T-helper 1 cell treated with Interleukin-12 subunit alpha and Interleukin-12 subunit beta and Interleukin-4 antibody, amounts not matched to agents 30 ng/mL and 1 ng/mL, for 36 hours (primary cell): ENCODE measurements around the gene PRCC. TPM values are rescaled to one million over a fixed set of nuclear protein-coding genes. Genes with fewer than 3 reads are reported as not detected.

Source experiments
- intact Hi-C: fragments of 100-400 bp; cut with micrococcal nuclease; formaldehyde crosslinking; loops from one replicate; pipeline ENCODE4 v1.15.1; 2024
- total RNA-seq: library from RNA; stranded (reverse); gene quantifications from 2 replicates; pipeline ENCODE4 v1.2.3, GENCODE V29; 2022

The PRCC gene
- total RNA-seq, 1 donor from 2014 or later = 90.1 TPM

GRCh38 chr1:156809711-156810366 lies 42.5 kb downstream of the PRCC start:
- intact Hi-C loops = loop anchor here (10.0 kb wide), 1 partner anchor 325 kb away; the partner anchor contains the start of gene ETV3

GRCh38 chr1:156811168-156811567 lies 43.8 kb downstream of the PRCC start:
- intact Hi-C loops = loop anchor here (10.0 kb wide), 1 partner anchor 324 kb away; the partner anchor contains the start of gene ETV3

- intact Hi-C loops = loop anchor here (10.0 kb wide), 1 partner anchor 322 kb away; the partner anchor contains the start of gene ETV3
These were observed 45.1 kb downstream of the PRCC start for GRCh38 chr1:156812293-156812990.

GRCh38 chr1:156813298-156813697 lies 46.0 kb downstream of the PRCC start:
- intact Hi-C loops = loop anchor here (1.0 to 10.0 kb wide), 2 partner anchors 16 to 322 kb away; partner anchors contain the start of gene ETV3

- intact Hi-C loops = loop anchor here (1.0 to 10.0 kb wide), 2 partner anchors 17 to 321 kb away; partner anchors contain the start of gene ETV3
These were observed 46.6 kb downstream of the PRCC start for GRCh38 chr1:156813750-156814570.

- intact Hi-C loops = loop anchor here (10.0 kb wide), 1 partner anchor 320 kb away; the partner anchor contains the start of gene ETV3
These were observed 47.4 kb downstream of the PRCC start for GRCh38 chr1:156814571-156815260.

- intact Hi-C loops = loop anchor here (10.0 kb wide), 1 partner anchor 319 kb away; the partner anchor contains the start of gene ETV3
These were observed 48.0 kb downstream of the PRCC start for GRCh38 chr1:156815307-156815826.

- intact Hi-C loops = loop anchor here (1.0 to 10.0 kb wide), 9 partner anchors 9 to 319 kb away; partner anchors contain the start of genes ETV3, ISG20L2, METTL25B and MRPL24
These were observed 48.7 kb downstream of the PRCC start for GRCh38 chr1:156815961-156816422.

GRCh38 chr1:156816561-156817328 lies 49.4 kb downstream of the PRCC start, which contains the start of gene SH2D2A:
Gene SH2D2A, minus strand, starts transcription at chr1:156816848. Its CDS starts 140 bp downstream, at chr1:156816708.
- intact Hi-C loops = loop anchor here (1.0 to 10.0 kb wide), 9 partner anchors 9 to 318 kb away; partner anchors contain the start of genes ETV3, ISG20L2, METTL25B and MRPL24

GRCh38 chr1:156821801-156822200 lies 54.5 kb downstream of the PRCC start:
- intact Hi-C loops = no loop called here

- intact Hi-C loops = no loop called here
These were observed 55.3 kb downstream of the PRCC start for GRCh38 chr1:156822680-156823079.

GRCh38 chr1:156823210-156823790 lies 56.0 kb downstream of the PRCC start:
- intact Hi-C loops = no loop called here

GRCh38 chr1:156826630-156827029 lies 59.3 kb downstream of the PRCC start:
- intact Hi-C loops = no loop called here

- intact Hi-C loops = no loop called here
These were observed 61.2 kb downstream of the PRCC start for GRCh38 chr1:156828400-156829124.

GRCh38 chr1:156832434-156832833 lies 65.1 kb downstream of the PRCC start:
- intact Hi-C loops = no loop called here

GRCh38 chr1:156833603-156834002 lies 66.3 kb downstream of the PRCC start:
- intact Hi-C loops = loop anchor here (2.0 kb wide), 1 partner anchor 15 kb away; no protein-coding TSS in a partner anchor

GRCh38 chr1:156834322-156834721 lies 67.0 kb downstream of the PRCC start:
- intact Hi-C loops = loop anchor here (2.0 kb wide), 1 partner anchor 14 kb away; no protein-coding TSS in a partner anchor
